Mucosa of descending colon (tissue), 3 donors: Measurements from ENCODE around the gene APOBEC4. TPM values are rescaled to one million over a fixed set of nuclear protein-coding genes. Genes with fewer than 3 reads are reported as not detected.
A peak's percentile ranks its signal among the peaks of the same experiment; 100 is the strongest.

Source experiments
- ATAC-seq: fragments of 200-7000 bp; cut with Tn5 transposase; one replicate; pipeline ENCODE4 v1.9.1; 2020; ENCODE audit warnings: mild to moderate bottlenecking, moderate library complexity
- DNase-seq, 3 donors: peaks; one replicate each; pipeline ENCODE4 v3.0.0-alpha.2; 2020
- H3K36me3 ChIP-seq: fragments of 200-600 bp; one replicate; pipeline ENCODE4 v1.8.0; 2021; ENCODE audit warnings: low read depth, mild to moderate bottlenecking
- H3K4me1 ChIP-seq: fragments of 200-600 bp; one replicate; pipeline ENCODE4 v1.8.0; 2021; ENCODE audit warnings: low read depth, mild to moderate bottlenecking
- H3K4me3 ChIP-seq: fragments of 200-600 bp; one replicate; pipeline ENCODE4 v1.8.0; 2021; ENCODE audit warnings: mild to moderate bottlenecking
- H3K9me3 ChIP-seq: fragments of 200-600 bp; one replicate; pipeline ENCODE4 v1.8.0; 2021; ENCODE audit warnings: mild to moderate bottlenecking
- intact Hi-C, 2 donors: fragments of 100-400 bp; cut with DNase I in 1 of 2; cut with micrococcal nuclease in 1 of 2; formaldehyde crosslinking; loops; one replicate each; pipeline versions ENCODE4 v1.11.0 to v1.11.1; 2022; cut with DNase I, micrococcal nuclease
- long read RNA-seq, 2 donors: library from polyadenylated mRNA; unstranded; transcript quantifications; one replicate each; pipeline ENCODE4 v2.0.0, GENCODE V29; 2019 to 2021
- total RNA-seq, 3 donors: library from RNA; stranded (reverse); fragmentation: NEBNext Ultra II Directional in 2 of 3; extraction: Animal tissue kit (Norgen Biotek cat#: 25700) in 2 of 3; gene quantifications; one replicate each; pipeline versions ENCODE4 v1.2.1 to v1.2.4, GENCODE V29; 2021 to 2023
- TF ChIP-seq, protein P1 (sequence below): fragments of 200-600 bp; IDR thresholded peaks from one replicate; pipeline ENCODE4 v1.8.0; 2022; ENCODE audit warnings: antibody characterized with exemption, mild to moderate bottlenecking
- donor health status: DM: no; HTN: no; CAD: no; lungs with moderate emphysema.
- donor health status: DM: no; HTN: no; CAD: no.
- donor health status: DM: no; HTN: yes; CAD: no.

The APOBEC4 gene
- under 1 TPM in 1 of 3 donors, not detected in 2; 0.55 TPM for total RNA-seq
- long read RNA-seq, donor 1 = 0 reads
- long read RNA-seq, donor 2 = 0 reads

DNA sequence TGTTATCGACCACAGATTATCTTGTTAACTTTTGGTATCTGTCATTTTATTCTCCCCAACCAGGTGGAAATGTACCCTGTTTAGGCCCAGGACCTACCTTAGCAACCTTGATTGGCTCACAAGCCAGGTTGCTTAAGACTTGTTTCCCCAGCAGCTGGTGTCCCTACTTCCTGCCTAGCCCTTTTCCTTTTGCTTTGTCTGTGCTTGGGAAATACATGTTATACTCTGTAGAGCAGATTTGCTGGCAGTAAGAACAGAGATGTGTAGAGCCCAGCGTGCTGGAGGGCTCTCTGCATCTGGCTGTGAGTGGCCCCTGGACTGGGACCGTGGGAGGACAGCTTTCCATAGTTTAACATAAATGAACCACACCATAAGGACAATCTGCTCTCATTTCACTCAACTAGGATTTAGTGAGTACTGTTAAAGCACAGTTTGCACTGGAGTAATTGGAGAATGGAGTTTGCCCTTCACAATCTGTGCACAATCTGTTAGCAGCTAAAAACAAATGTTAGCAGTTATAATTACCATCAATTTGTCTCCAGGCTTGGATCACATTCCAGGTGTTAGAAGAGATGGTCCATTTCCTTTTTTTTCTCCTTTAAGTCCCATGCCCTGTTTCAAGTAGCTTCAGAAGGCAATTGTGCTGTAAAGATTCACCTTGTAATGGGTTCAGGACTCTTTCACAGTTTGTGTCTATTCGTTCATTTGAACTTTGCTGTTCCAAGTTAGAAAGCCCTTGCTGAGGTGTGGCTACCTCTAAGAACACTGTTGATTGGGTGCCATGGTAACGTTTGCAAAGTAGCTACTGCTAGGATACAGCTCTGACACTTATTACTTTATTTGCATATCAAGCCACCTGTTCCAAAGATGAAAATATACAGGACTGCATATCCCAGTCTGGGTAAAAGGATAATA lies at the start of gene APOBEC4:
TSS of gene APOBEC4 (minus strand) at position 770 of the 915 bp plus-strand sequence. CDS start 4,535 bp downstream, outside the sequence.
- peak; percentile 93 for ATAC-seq
- Histone ChIP-seq H3K9me3 (no peaks in the 10 kb centered on the region), H3K36me3 (no peaks in the 10 kb centered on the region), H3K4me3 (no peak within 1 kb of the TSS), H3K4me1 (peaks cover 2% of the 10 kb centered on the region)
- DNase-seq = peak in 1 of 3 donors; percentile 68
- TF ChIP-seq, protein P1, sequence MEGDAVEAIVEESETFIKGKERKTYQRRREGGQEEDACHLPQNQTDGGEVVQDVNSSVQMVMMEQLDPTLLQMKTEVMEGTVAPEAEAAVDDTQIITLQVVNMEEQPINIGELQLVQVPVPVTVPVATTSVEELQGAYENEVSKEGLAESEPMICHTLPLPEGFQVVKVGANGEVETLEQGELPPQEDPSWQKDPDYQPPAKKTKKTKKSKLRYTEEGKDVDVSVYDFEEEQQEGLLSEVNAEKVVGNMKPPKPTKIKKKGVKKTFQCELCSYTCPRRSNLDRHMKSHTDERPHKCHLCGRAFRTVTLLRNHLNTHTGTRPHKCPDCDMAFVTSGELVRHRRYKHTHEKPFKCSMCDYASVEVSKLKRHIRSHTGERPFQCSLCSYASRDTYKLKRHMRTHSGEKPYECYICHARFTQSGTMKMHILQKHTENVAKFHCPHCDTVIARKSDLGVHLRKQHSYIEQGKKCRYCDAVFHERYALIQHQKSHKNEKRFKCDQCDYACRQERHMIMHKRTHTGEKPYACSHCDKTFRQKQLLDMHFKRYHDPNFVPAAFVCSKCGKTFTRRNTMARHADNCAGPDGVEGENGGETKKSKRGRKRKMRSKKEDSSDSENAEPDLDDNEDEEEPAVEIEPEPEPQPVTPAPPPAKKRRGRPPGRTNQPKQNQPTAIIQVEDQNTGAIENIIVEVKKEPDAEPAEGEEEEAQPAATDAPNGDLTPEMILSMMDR = no peak
- intact Hi-C loops = no loop called here

- no peak for ATAC-seq
- intact Hi-C loops = no loop called here
- DNase-seq = no peak
- TF ChIP-seq, protein P1 = no peak
- Histone ChIP-seq H3K9me3 (no peaks in the 10 kb centered on the region), H3K4me3 (no peak overlapping the region), H3K4me1 (no peaks in the 10 kb centered on the region), H3K36me3 (no peaks in the 10 kb centered on the region)
These were observed 49.7 kb upstream of the APOBEC4 start for GRCh38 chr1:183702813-183703198.

- ATAC-seq = no peak
- intact Hi-C loops = no loop called here
These were observed 49.1 kb upstream of the APOBEC4 start for GRCh38 chr1:183702087-183702812.

DNA sequence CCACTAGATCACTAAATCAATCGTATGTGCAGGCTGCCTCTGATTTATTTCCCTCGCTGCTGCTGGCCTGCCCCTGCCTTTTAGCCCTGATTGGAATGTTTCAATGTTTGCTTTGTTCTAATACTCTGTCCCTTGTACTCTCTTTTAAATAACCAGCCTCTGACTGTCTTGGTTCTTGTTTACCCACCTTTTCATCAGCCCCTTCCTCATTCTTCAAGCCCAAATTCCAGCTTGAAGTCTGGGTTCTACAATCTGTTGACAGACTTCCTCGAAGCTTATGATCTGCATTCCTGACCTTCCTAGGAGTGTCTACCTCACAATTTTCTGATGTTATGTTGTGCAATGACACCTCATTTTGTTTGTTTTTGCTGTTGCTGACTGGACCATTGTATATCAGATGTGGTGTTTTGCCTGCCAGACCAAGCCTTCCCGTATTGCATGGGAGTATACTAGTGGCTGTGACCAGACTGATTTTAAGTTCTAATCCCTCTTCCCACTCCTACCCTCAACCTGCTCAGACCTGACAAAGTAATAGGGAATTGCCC lies 46.6 kb upstream of the APOBEC4 start:
- no peak for ATAC-seq
- no peak for DNase-seq
- TF ChIP-seq, protein P1 = no peak
- Histone ChIP-seq H3K36me3 (no peaks in the 10 kb centered on the region), H3K9me3 (no peaks in the 10 kb centered on the region), H3K4me3 (no peak overlapping the region), H3K4me1 (no peaks in the 10 kb centered on the region)
- intact Hi-C loops = no loop called here

More at GRCh38 chr1:183702087-183702812, 49.1 kb upstream of the APOBEC4 start:
- DNase-seq = no peak
- TF ChIP-seq, protein P1 = no peak
- H3K4me1 ChIP-seq = no peaks in the 10 kb centered on the region
- H3K9me3 ChIP-seq = no peaks in the 10 kb centered on the region
- H3K4me3 ChIP-seq = no peak overlapping the region
- H3K36me3 ChIP-seq = no peaks in the 10 kb centered on the region

- ATAC-seq (no peak), DNase-seq (no peak)
- intact Hi-C loops = no loop called here
- Histone ChIP-seq H3K4me3 (no peak overlapping the region), H3K36me3 (no peaks in the 10 kb centered on the region), H3K4me1 (no peaks in the 10 kb centered on the region), H3K9me3 (no peaks in the 10 kb centered on the region)
- TF ChIP-seq, protein P1 = no peak
These were observed 44.9 kb upstream of the APOBEC4 start for GRCh38 chr1:183697814-183698590.
